Trophoblast cell (in vitro differentiated cells and primary cell): Measurements from ENCODE around the gene TNFRSF9.

ENCODE experiments used
- DNase-seq, 2 donors: peaks; one replicate each; pipeline ENCODE4 v3.0.0-alpha.2; 2016
- H2AFZ ChIP-seq: 2 replicates; pipeline ENCODE4 v1.6.1; 2013; ENCODE audit warnings: low read length, moderate library complexity, mild to moderate bottlenecking; ENCODE audit not compliant: insufficient read depth, poor library complexity
- H2AK5ac ChIP-seq: 2 replicates; pipeline ENCODE4 v1.6.1; 2013; ENCODE audit warnings: mild to moderate bottlenecking, low read length
- H2BK120ac ChIP-seq: 2 replicates; pipeline ENCODE4 v1.6.1; 2013; ENCODE audit warnings: low read length, mild to moderate bottlenecking, moderate library complexity; ENCODE audit not compliant: insufficient read depth, poor library complexity
- H2BK12ac ChIP-seq: 2 replicates; pipeline ENCODE4 v1.6.1; 2013; ENCODE audit warnings: mild to moderate bottlenecking, low read length, moderate library complexity
- H2BK5ac ChIP-seq: 2 replicates; pipeline ENCODE4 v1.6.1; 2013; ENCODE audit warnings: low read length, low read depth, moderate library complexity, mild to moderate bottlenecking; ENCODE audit not compliant: poor library complexity
- H3K14ac ChIP-seq: 2 replicates; pipeline ENCODE4 v1.6.1; 2013; ENCODE audit warnings: mild to moderate bottlenecking, low read length
- H3K18ac ChIP-seq: 2 replicates; pipeline ENCODE4 v1.6.1; 2013; ENCODE audit warnings: mild to moderate bottlenecking, low read length
- H3K23ac ChIP-seq: 2 replicates; pipeline ENCODE4 v1.6.1; 2013; ENCODE audit warnings: low read length
- H3K27ac ChIP-seq: 2 replicates; pipeline ENCODE4 v1.5.1; 2013; ENCODE audit warnings: low read depth, mild to moderate bottlenecking, inconsistent platforms, low read length, moderate library complexity
- H3K27me3 ChIP-seq: 2 replicates; pipeline ENCODE4 v1.6.1; 2013; ENCODE audit warnings: inconsistent platforms, mild to moderate bottlenecking, low read length, moderate library complexity; ENCODE audit not compliant: insufficient read depth
- H3K36me3 ChIP-seq, 2 experiments: 1 replicate in 1 of 2; 2 replicates in 1 of 2; pipeline ENCODE4 v1.6.1; 2013; ENCODE audit warnings: low read length in 2 of 2, mild to moderate bottlenecking in 2 of 2, moderate library complexity in 1 of 2; ENCODE audit not compliant: insufficient read depth in 2 of 2, control insufficient read depth in 1 of 2
- H3K4ac ChIP-seq: 2 replicates; pipeline ENCODE4 v1.6.1; 2013; ENCODE audit warnings: low read depth, mild to moderate bottlenecking, low read length, moderate library complexity
- H3K4me1 ChIP-seq, 2 experiments: 1 replicate in 1 of 2; 2 replicates in 1 of 2; pipeline ENCODE4 v1.6.1; 2013; ENCODE audit warnings: low read length in 2 of 2, mild to moderate bottlenecking in 2 of 2, moderate library complexity in 1 of 2; ENCODE audit not compliant: insufficient read depth in 2 of 2, control insufficient read depth in 1 of 2
- H3K4me2 ChIP-seq: 2 replicates; pipeline ENCODE4 v1.6.1; 2013; ENCODE audit warnings: inconsistent platforms, mild to moderate bottlenecking, low read length, moderate library complexity
- H3K4me3 ChIP-seq: 2 replicates; pipeline ENCODE4 v1.5.1; 2013; ENCODE audit warnings: mild to moderate bottlenecking, low read depth, low read length, inconsistent platforms
- H3K79me1 ChIP-seq: one replicate; pipeline ENCODE4 v1.6.1; 2013; ENCODE audit warnings: low read length
- H3K79me2 ChIP-seq: 2 replicates; pipeline ENCODE4 v1.6.1; 2013; ENCODE audit warnings: low read length, mild to moderate bottlenecking; ENCODE audit not compliant: control insufficient read depth, insufficient read depth, poor library complexity
- H3K9ac ChIP-seq: 2 replicates; pipeline ENCODE4 v1.6.1; 2013; ENCODE audit warnings: mild to moderate bottlenecking, low read length
- H3K9me3 ChIP-seq: 2 replicates; pipeline ENCODE4 v1.6.1; 2013; ENCODE audit warnings: low read depth, mild to moderate bottlenecking, control low read depth, inconsistent platforms, low read length; ENCODE audit not compliant: insufficient read depth
- H4K12ac ChIP-seq: 2 replicates; pipeline ENCODE4 v1.6.1; 2013; ENCODE audit warnings: low read depth, mild to moderate bottlenecking, low read length, moderate library complexity
- H4K8ac ChIP-seq: 2 replicates; pipeline ENCODE4 v1.6.1; 2013; ENCODE audit warnings: low read depth, mild to moderate bottlenecking, low read length, moderate library complexity
- H4K91ac ChIP-seq: one replicate; pipeline ENCODE4 v1.6.1; 2013; ENCODE audit warnings: low read depth, mild to moderate bottlenecking, low read length, moderate library complexity
- WGBS: extraction: QIAGEN DNeasy Blood & Tissue Kit; methylation state at CpG from one replicate; pipeline ENCODE4 v1.1.7; 2013; ENCODE audit warnings: missing lambda C conversion rate; ENCODE audit not compliant: insufficient read length, insufficient coverage; ENCODE audit errors: extremely low coverage; 5-methylcytosine and 5-hydroxymethylcytosine counted together

Gene TNFRSF9

GRCh38 chr1:7893529-7894180 is 47.0 kb downstream of the TNFRSF9 start:
- H2AFZ ChIP-seq: no peak overlapping the region
- no peak overlapping the region for H3K23ac ChIP-seq
- no peak overlapping the region for H4K12ac ChIP-seq
- H3K9me3 ChIP-seq: peaks cover 2% of the 10 kb centered on the region
- H3K14ac ChIP-seq: no peak overlapping the region
- H3K79me2 ChIP-seq: no peaks in the 10 kb centered on the region
- H2BK5ac ChIP-seq: no peak overlapping the region
- no peak overlapping the region for H2BK12ac ChIP-seq
- no peaks in the 10 kb centered on the region for H3K36me3 ChIP-seq
- WGBS: 100% methylated on average over 3 of the region's 13 CpGs
- no peak overlapping the region for H3K4ac ChIP-seq
- no peak overlapping the region for H2AK5ac ChIP-seq
- no peak for DNase-seq
- H3K4me1 ChIP-seq: no peaks in the 10 kb centered on the region
- no peak overlapping the region for H3K4me2 ChIP-seq
- no peak overlapping the region for H4K8ac ChIP-seq
- no peaks in the 10 kb centered on the region for H3K79me1 ChIP-seq
- H3K27ac ChIP-seq: no peak overlapping the region
- no peak overlapping the region for H4K91ac ChIP-seq
- no peak overlapping the region for H3K18ac ChIP-seq
- H2BK120ac ChIP-seq: no peak overlapping the region
- no peak overlapping the region for H3K9ac ChIP-seq
- H3K4me3 ChIP-seq: no peak overlapping the region
- H3K27me3 ChIP-seq: no peaks in the 10 kb centered on the region

- no peak overlapping the region for H3K27ac ChIP-seq
- no peak overlapping the region for H3K4ac ChIP-seq
- H3K9ac ChIP-seq: no peak overlapping the region
- H3K23ac ChIP-seq: no peak overlapping the region
- H3K79me1 ChIP-seq: no peaks in the 10 kb centered on the region
- H2AFZ ChIP-seq: no peak overlapping the region
- H2BK120ac ChIP-seq: no peak overlapping the region
- H3K4me1 ChIP-seq: no peaks in the 10 kb centered on the region
- no peak overlapping the region for H3K4me2 ChIP-seq
- H4K12ac ChIP-seq: no peak overlapping the region
- H3K14ac ChIP-seq: no peak overlapping the region
- peaks cover 2% of the 10 kb centered on the region for H3K9me3 ChIP-seq
- H3K4me3 ChIP-seq: no peak overlapping the region
- no peak overlapping the region for H3K18ac ChIP-seq
- H3K27me3 ChIP-seq: no peaks in the 10 kb centered on the region
- no peaks in the 10 kb centered on the region for H3K36me3 ChIP-seq
- H2BK12ac ChIP-seq: no peak overlapping the region
- no peak overlapping the region for H4K8ac ChIP-seq
- H2BK5ac ChIP-seq: no peak overlapping the region
- WGBS: no CpG with 5 or more reads among the region's 9 CpGs
- H3K79me2 ChIP-seq: no peaks in the 10 kb centered on the region
- H2AK5ac ChIP-seq: no peak overlapping the region
- no peak for DNase-seq
- no peak overlapping the region for H4K91ac ChIP-seq
These were observed 48.8 kb downstream of the TNFRSF9 start for GRCh38 chr1:7891804-7892203.

GRCh38 chr1:7890853-7891252 is 49.8 kb downstream of the TNFRSF9 start:
- H4K91ac ChIP-seq: no peak overlapping the region
- no peak overlapping the region for H4K12ac ChIP-seq
- no peak overlapping the region for H3K4ac ChIP-seq
- peaks cover 2% of the 10 kb centered on the region for H3K9me3 ChIP-seq
- H3K27me3 ChIP-seq: no peaks in the 10 kb centered on the region
- H2BK120ac ChIP-seq: no peak overlapping the region
- H3K27ac ChIP-seq: no peak overlapping the region
- no peak overlapping the region for H3K4me3 ChIP-seq
- H4K8ac ChIP-seq: no peak overlapping the region
- no peak overlapping the region for H2BK12ac ChIP-seq
- no peaks in the 10 kb centered on the region for H3K79me2 ChIP-seq
- no peaks in the 10 kb centered on the region for H3K4me1 ChIP-seq
- H3K23ac ChIP-seq: no peak overlapping the region
- H2AK5ac ChIP-seq: no peak overlapping the region
- no peaks in the 10 kb centered on the region for H3K36me3 ChIP-seq
- DNase-seq: no peak
- H3K18ac ChIP-seq: no peak overlapping the region
- H3K79me1 ChIP-seq: no peaks in the 10 kb centered on the region
- no peak overlapping the region for H3K9ac ChIP-seq
- no peak overlapping the region for H3K14ac ChIP-seq
- WGBS: no CpG with 5 or more reads among the region's 2 CpGs
- H3K4me2 ChIP-seq: no peak overlapping the region
- no peak overlapping the region for H2AFZ ChIP-seq
- no peak overlapping the region for H2BK5ac ChIP-seq

DNA sequence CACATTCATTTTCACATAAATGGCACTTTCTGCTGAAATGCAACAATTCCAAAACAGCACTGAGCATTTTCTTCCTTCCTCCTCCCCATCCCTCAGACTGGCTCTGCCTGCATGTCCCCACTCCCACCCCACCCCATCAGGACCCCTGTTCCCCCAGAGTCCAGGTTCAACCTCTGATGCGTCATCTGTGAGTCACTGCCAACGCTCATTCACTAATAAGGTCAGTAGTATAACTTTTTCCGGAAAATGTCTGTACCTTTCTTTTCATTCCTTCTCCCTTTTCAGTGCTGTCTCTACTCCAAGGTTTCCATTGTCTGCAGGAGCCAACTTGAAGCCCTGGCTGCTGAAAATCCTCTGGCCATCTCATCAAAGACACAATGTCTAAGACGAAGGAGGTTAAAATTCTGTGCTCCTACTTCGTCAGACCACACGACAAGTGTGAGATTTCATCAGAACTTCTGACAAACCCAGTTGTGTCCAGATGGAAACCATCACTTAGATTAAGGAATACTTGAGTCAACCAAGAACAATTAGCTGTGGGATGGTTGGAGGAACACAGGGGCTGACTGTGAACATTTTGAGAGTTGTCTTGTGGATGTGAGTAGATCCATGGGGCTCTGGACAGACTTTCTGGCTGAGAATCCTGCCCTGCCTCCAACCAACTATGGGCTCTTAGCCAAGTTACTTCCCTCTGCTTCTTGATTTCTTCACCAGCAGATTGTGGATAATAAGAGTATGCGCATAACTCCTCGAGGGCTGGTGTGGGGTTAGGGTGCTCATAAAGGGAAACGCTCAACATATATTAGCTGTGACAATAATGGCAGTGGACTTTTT is 52.2 kb downstream of the TNFRSF9 start:
- Histone ChIP-seq H3K79me2 (no peaks in the 10 kb centered on the region), H3K27ac (no peak overlapping the region), H3K9me3 (peaks cover under 1% of the 10 kb centered on the region), H2AK5ac (no peak overlapping the region), H3K18ac (no peak overlapping the region), H3K4me3 (no peak overlapping the region), H2BK5ac (no peak overlapping the region), H4K12ac (no peak overlapping the region), H2BK120ac (no peak overlapping the region), H3K79me1 (no peaks in the 10 kb centered on the region), H3K9ac (no peak overlapping the region), H3K36me3 (no peaks in the 10 kb centered on the region), H2AFZ (no peak overlapping the region), H3K4ac (no peak overlapping the region), H3K14ac (no peak overlapping the region), H4K91ac (no peak overlapping the region), H3K27me3 (no peaks in the 10 kb centered on the region), H3K23ac (no peak overlapping the region), H4K8ac (no peak overlapping the region), H3K4me2 (no peak overlapping the region), H2BK12ac (no peak overlapping the region), H3K4me1 (no peaks in the 10 kb centered on the region)
- WGBS: no CpG with 5 or more reads among the region's 9 CpGs
- no peak for DNase-seq
